ENCODE measurements around the gene GPR153. TPM values are rescaled to one million over a fixed set of nuclear protein-coding genes. Genes with fewer than 3 reads are reported as not detected.

The GPR153 gene
- total RNA-seq, 2 donors from 2014 or later, result 3.2 to 7.6 TPM

DNA sequence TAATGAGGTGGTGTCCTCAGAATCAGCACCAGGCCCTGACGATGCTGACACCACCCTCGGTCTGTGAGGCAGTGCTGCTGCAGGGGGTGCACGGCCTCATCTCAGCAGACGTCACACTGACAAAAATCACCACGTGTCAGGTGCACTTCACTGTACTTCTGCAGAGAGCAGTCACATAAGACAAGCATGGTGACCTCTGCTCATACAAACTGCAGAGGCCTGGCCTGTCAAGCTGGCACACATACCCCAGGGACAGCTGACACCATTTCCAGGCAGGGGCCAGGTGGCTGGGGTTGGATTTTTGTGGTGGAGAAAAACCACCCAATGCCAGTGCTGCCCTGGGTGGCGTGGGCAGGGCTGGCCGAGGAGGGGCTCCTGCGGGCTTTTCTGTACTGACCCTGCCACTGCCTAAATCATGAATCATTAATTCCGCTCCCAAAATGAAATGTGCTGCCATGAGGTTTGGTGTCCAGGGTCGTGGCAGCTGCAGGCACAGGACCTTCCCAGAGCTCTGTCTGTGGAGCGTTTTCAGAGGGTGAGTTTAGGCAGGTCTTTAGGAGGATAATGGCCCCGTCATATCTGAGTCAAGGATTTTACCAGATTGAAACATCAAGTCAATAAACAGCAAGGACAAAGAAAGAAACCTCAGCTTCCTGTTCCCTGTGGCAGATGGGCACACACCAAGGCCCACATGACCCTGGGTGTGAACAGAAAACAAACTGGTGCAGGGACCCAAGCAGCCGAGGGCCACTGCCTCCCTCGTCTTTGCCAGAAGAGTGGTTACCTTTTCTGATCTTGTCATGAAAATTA, 33.4 kb upstream of the GPR153 start:
- H3K27ac ChIP-seq, result no peak overlapping the region
- no peaks in the 10 kb centered on the region for H3K4me1 ChIP-seq (replicated peaks)
- intact Hi-C loops (cut with DNase I), result no loop called here
- no peaks in the 10 kb centered on the region for H3K9me3 ChIP-seq
- H3K36me3 ChIP-seq, result no peaks in the 10 kb centered on the region
- no peak overlapping the region for H3K4me3 ChIP-seq
- H3K27me3 ChIP-seq (replicated peaks; ENCODE audit: insufficient read depth), result no peaks in the 10 kb centered on the region
- WGBS, result 89% methylated on average over 14 of the region's 14 CpGs
- TF ChIP-seq POLR2AphosphoS5 (IDR thresholded peaks at IDR 0.05), result no peak
- no peak for DNase-seq (ENCODE audit: low spot score)

DNA sequence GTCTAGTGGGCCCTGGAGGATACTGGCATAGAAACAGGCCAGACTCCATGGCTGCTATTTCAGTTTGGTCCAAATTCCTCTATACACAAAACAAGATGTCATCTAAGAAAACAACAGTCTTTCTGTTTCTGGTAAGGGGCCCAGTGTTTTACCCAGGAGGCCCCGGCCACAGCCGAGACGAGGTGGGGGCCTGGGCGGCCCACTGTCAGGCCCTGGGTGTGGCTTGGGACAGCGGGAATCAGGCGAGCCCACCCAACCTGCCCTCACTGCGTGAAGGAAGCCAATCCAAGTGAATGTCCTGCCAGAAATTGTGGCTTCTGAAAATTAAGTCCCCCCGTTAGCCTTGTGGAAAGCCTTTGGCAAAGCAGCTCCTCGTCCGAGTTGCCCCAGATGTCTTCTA, 31.2 kb upstream of the GPR153 start:
- no peaks in the 10 kb centered on the region for H3K36me3 ChIP-seq
- no peak for DNase-seq (ENCODE audit: low spot score)
- no peaks in the 10 kb centered on the region for H3K27me3 ChIP-seq (replicated peaks; ENCODE audit: insufficient read depth)
- no peak overlapping the region for H3K4me3 ChIP-seq
- H3K27ac ChIP-seq, result no peak overlapping the region
- WGBS, result 64% methylated on average over 10 of the region's 10 CpGs
- H3K4me1 ChIP-seq (replicated peaks), result no peaks in the 10 kb centered on the region
- TF ChIP-seq POLR2AphosphoS5 (IDR thresholded peaks at IDR 0.05) (no peak), POLR2A (IDR thresholded peaks at IDR 0.05) (no peak)
- intact Hi-C loops (cut with DNase I), result no loop called here
- no peaks in the 10 kb centered on the region for H3K9me3 ChIP-seq

- H3K36me3 ChIP-seq, result no peaks in the 10 kb centered on the region
- no peaks in the 10 kb centered on the region for H3K27me3 ChIP-seq (replicated peaks; ENCODE audit: insufficient read depth)
- intact Hi-C loops (cut with DNase I), result no loop called here
- H3K9me3 ChIP-seq, result no peaks in the 10 kb centered on the region
- no peak overlapping the region for H3K4me3 ChIP-seq
- 79% methylated on average over 10 of the region's 10 CpGs for WGBS
- H3K4me1 ChIP-seq (replicated peaks), result no peaks in the 10 kb centered on the region
- no peak overlapping the region for H3K27ac ChIP-seq
- DNase-seq (ENCODE audit: low spot score), result no peak
- TF ChIP-seq POLR2AphosphoS5 (IDR thresholded peaks at IDR 0.05) (no peak), POLR2A (IDR thresholded peaks at IDR 0.05) (no peak)
- TF ChIP-seq, protein P1, sequence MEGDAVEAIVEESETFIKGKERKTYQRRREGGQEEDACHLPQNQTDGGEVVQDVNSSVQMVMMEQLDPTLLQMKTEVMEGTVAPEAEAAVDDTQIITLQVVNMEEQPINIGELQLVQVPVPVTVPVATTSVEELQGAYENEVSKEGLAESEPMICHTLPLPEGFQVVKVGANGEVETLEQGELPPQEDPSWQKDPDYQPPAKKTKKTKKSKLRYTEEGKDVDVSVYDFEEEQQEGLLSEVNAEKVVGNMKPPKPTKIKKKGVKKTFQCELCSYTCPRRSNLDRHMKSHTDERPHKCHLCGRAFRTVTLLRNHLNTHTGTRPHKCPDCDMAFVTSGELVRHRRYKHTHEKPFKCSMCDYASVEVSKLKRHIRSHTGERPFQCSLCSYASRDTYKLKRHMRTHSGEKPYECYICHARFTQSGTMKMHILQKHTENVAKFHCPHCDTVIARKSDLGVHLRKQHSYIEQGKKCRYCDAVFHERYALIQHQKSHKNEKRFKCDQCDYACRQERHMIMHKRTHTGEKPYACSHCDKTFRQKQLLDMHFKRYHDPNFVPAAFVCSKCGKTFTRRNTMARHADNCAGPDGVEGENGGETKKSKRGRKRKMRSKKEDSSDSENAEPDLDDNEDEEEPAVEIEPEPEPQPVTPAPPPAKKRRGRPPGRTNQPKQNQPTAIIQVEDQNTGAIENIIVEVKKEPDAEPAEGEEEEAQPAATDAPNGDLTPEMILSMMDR (IDR thresholded peaks at IDR 0.05), result no peak
Measured at GRCh38 chr1:6288665-6289064, 27.8 kb upstream of the GPR153 start.

- WGBS, result 82% methylated on average over 14 of the region's 14 CpGs
- no peak for DNase-seq (ENCODE audit: low spot score)
- TF ChIP-seq, protein P1 (IDR thresholded peaks at IDR 0.05), result no peak
- TF ChIP-seq POLR2AphosphoS5 (IDR thresholded peaks at IDR 0.05), result no peak
- no peak for TF ChIP-seq POLR2A (IDR thresholded peaks at IDR 0.05)
- H3K36me3 ChIP-seq, result no peaks in the 10 kb centered on the region
- H3K4me3 ChIP-seq, result no peak overlapping the region
- no peaks in the 10 kb centered on the region for H3K27me3 ChIP-seq (replicated peaks; ENCODE audit: insufficient read depth)
- no peaks in the 10 kb centered on the region for H3K4me1 ChIP-seq (replicated peaks)
- intact Hi-C loops (cut with DNase I), result no loop called here
- no peaks in the 10 kb centered on the region for H3K9me3 ChIP-seq
- no peak overlapping the region for H3K27ac ChIP-seq
Measured at GRCh38 chr1:6288026-6288425, 27.1 kb upstream of the GPR153 start.

DNA sequence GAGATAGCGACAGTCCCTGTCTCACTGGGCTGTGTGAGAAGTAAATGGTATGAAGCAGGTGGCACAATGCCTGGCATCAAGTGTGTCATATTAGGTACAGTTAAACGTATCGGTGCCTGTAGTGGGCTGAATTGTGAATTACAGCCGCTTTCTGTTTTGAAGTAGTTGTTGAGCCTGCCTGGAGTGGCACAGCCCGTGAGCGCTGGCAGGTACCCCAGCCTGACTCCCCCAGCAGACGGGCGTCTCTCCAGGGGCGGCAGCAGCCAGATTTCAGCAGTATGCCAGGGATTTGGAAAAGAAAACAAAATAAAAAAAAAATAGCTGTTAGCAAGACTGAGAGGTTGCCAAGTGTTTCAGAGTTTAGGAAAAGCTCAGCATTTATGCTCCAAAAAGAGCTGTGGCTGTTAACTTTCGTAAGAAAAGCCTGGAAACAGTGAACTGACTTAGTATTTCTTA, 26.6 kb upstream of the GPR153 start:
- WGBS, result 25% methylated on average over 10 of the region's 10 CpGs
- H3K27ac ChIP-seq, result no peak overlapping the region
- H3K9me3 ChIP-seq, result no peaks in the 10 kb centered on the region
- TF ChIP-seq POLR2A (IDR thresholded peaks at IDR 0.05), result no peak
- TF ChIP-seq, protein P1 (IDR thresholded peaks at IDR 0.05), result no peak
- TF ChIP-seq POLR2AphosphoS5 (IDR thresholded peaks at IDR 0.05), result no peak
- H3K27me3 ChIP-seq (replicated peaks; ENCODE audit: insufficient read depth), result no peaks in the 10 kb centered on the region
- no peak overlapping the region for H3K4me3 ChIP-seq
- DNase-seq (ENCODE audit: low spot score), result no peak
- intact Hi-C loops (cut with DNase I), result no loop called here
- no peaks in the 10 kb centered on the region for H3K4me1 ChIP-seq (replicated peaks)
- H3K36me3 ChIP-seq, result no peaks in the 10 kb centered on the region

DNA sequence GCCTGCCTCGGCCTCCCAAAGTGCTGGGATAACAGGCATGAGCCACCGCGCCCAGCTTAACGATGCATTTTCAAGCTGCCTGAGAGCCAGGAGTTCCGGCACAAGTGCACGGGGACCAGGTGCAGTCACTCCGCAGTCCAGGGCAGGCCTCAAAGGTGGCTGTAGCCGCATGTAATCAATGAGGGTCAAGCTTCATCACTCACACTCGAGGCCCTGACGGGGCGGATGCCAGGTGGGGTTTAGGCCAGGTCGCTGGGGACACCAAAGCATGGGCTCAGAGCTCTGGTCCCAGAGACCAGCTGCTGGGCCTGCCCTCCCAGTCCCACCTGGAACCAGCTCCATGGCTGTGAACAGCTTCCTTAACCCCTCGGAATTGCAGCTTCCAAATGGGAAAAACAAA, 26.1 kb upstream of the GPR153 start:
- 79% methylated on average over 13 of the region's 13 CpGs for WGBS
- TF ChIP-seq POLR2AphosphoS5 (IDR thresholded peaks at IDR 0.05) (no peak), POLR2A (IDR thresholded peaks at IDR 0.05) (no peak)
- TF ChIP-seq, protein P1 (IDR thresholded peaks at IDR 0.05), result no peak
- intact Hi-C loops (cut with DNase I), result no loop called here
- no peaks in the 10 kb centered on the region for H3K36me3 ChIP-seq
- no peaks in the 10 kb centered on the region for H3K9me3 ChIP-seq
- H3K27ac ChIP-seq, result no peak overlapping the region
- no peaks in the 10 kb centered on the region for H3K4me1 ChIP-seq (replicated peaks)
- H3K27me3 ChIP-seq (replicated peaks; ENCODE audit: insufficient read depth), result no peaks in the 10 kb centered on the region
- DNase-seq (ENCODE audit: low spot score), result no peak
- no peak overlapping the region for H3K4me3 ChIP-seq
